Renal cortical epithelial cell (primary cell): ENCODE measurements around the gene GJB4. TPM values are rescaled to one million over a fixed set of nuclear protein-coding genes. Genes with fewer than 3 reads are reported as not detected.
"Not testable (repeated sequence)": the region's sequence is repeated elsewhere in the genome, so short reads cannot be mapped to it uniquely, and the experiment has no call there.

Experiments used
- DNase-seq: peaks from one replicate; pipeline ENCODE4 v3.0.0-alpha.2; 2011; ENCODE audit warnings: low read depth
- total RNA-seq: library from RNA; depleted of rRNA; stranded (reverse); fragments of >200 nt; gene quantifications from 2 replicates; pipeline ENCODE4 v1.2.3, GENCODE V29; 2014

GJB4 gene
- total RNA-seq = 9.0 and 15.5 TPM in 2 replicates

GRCh38 chr1:34759503-34760357 lies at the start of gene GJB4:
GJB4 (plus strand) TSS chr1:34759740; CDS start chr1:34761255, 1,515 bp downstream.
- no peak for DNase-seq

GRCh38 chr1:34710812-34711211 lies 48.7 kb upstream of the GJB4 start:
- DNase-seq = no peak

- no peak for DNase-seq
Observed at GRCh38 chr1:34711485-34711884, 48.1 kb upstream of the GJB4 start.

GRCh38 chr1:34712007-34712688 lies 47.4 kb upstream of the GJB4 start:
- no peak for DNase-seq

- no peak for DNase-seq
Observed at GRCh38 chr1:34713443-34713842, 46.1 kb upstream of the GJB4 start.

GRCh38 chr1:34714386-34714785 lies 45.2 kb upstream of the GJB4 start:
- DNase-seq = no peak

GRCh38 chr1:34715139-34715538 lies 44.4 kb upstream of the GJB4 start:
- no peak for DNase-seq

- DNase-seq = no peak
Observed at GRCh38 chr1:34721241-34721640, 38.3 kb upstream of the GJB4 start.

GRCh38 chr1:34721646-34722355 lies 37.7 kb upstream of the GJB4 start:
- DNase-seq = no peak

- DNase-seq = no peak
Observed at GRCh38 chr1:34726861-34727260, 32.7 kb upstream of the GJB4 start.

GRCh38 chr1:34730485-34730884 lies 29.1 kb upstream of the GJB4 start:
- DNase-seq = no peak

GRCh38 chr1:34732831-34733230 lies 26.7 kb upstream of the GJB4 start:
- DNase-seq = not testable (repeated sequence)

GRCh38 chr1:34736692-34737091 lies 22.8 kb upstream of the GJB4 start:
- DNase-seq = no peak

GRCh38 chr1:34737236-34737635 lies 22.3 kb upstream of the GJB4 start:
- not testable (repeated sequence) for DNase-seq

- no peak for DNase-seq
Observed at GRCh38 chr1:34739613-34740012, 19.9 kb upstream of the GJB4 start.

- DNase-seq = peak; percentile 21
Observed at GRCh38 chr1:34740161-34740868, 19.2 kb upstream of the GJB4 start.

- peak; percentile 26 for DNase-seq
Observed at GRCh38 chr1:34742667-34743270, 16.8 kb upstream of the GJB4 start.

- no peak for DNase-seq
Observed at GRCh38 chr1:34743775-34744174, 15.8 kb upstream of the GJB4 start.

GRCh38 chr1:34744851-34745250 lies 14.7 kb upstream of the GJB4 start:
- DNase-seq = no peak

GRCh38 chr1:34745666-34746065 lies 13.9 kb upstream of the GJB4 start:
- DNase-seq = no peak

- DNase-seq = no peak
Observed at GRCh38 chr1:34746101-34746500, 13.4 kb upstream of the GJB4 start.
